DOHH2 (cell line): ENCODE data around the gene TBC1D4.
A peak's percentile ranks its signal among the peaks of the same experiment; 100 is the strongest.

ENCODE experiments used
- H3F3A ChIP-seq: fragments of 200-600 bp; sonication (generic), shearing (Covaris generic); 2 replicates; pipeline ENCODE4 v1.6.0; 2016; ENCODE audit warnings: antibody characterized with exemption, mild to moderate bottlenecking; ENCODE audit not compliant: control insufficient read depth, insufficient read depth
- H3K27ac ChIP-seq: fragments of 200-600 bp; sonication (generic); 2 replicates; pipeline ENCODE4 v1.5.1; 2014; ENCODE audit warnings: low read depth, mild to moderate bottlenecking, low read length, moderate library complexity
- H3K27me3 ChIP-seq: fragments of 200-600 bp; sonication (generic); 2 replicates; pipeline ENCODE4 v1.6.1; 2014; ENCODE audit warnings: mild to moderate bottlenecking, low read length, mixed read lengths; ENCODE audit not compliant: control insufficient read depth
- H3K36me3 ChIP-seq: fragments of 200-600 bp; sonication (generic); 2 replicates; pipeline ENCODE4 v1.6.1; 2014; ENCODE audit warnings: mild to moderate bottlenecking, low read length, moderate library complexity, mixed read lengths; ENCODE audit not compliant: control insufficient read depth
- H3K4me1 ChIP-seq: fragments of 200-600 bp; sonication (generic); 2 replicates; pipeline ENCODE4 v1.6.1; 2014; ENCODE audit warnings: mild to moderate bottlenecking, low read length, mixed read lengths; ENCODE audit not compliant: control insufficient read depth
- H3K4me2 ChIP-seq: fragments of 200-600 bp; sonication (generic); 2 replicates; pipeline ENCODE4 v1.6.0; 2014; ENCODE audit warnings: mild to moderate bottlenecking, low read length, moderate library complexity
- H3K4me3 ChIP-seq: fragments of 200-600 bp; sonication (generic); 2 replicates; pipeline ENCODE4 v1.5.1; 2014; ENCODE audit warnings: mild to moderate bottlenecking, low read length, mixed read lengths
- H3K79me2 ChIP-seq: fragments of 200-600 bp; sonication (generic); 2 replicates; pipeline ENCODE4 v1.6.1; 2014; ENCODE audit warnings: mild to moderate bottlenecking, low read length, mixed read lengths; ENCODE audit not compliant: control insufficient read depth
- H3K9me2 ChIP-seq: fragments of 200-600 bp; sonication (generic); replicated peaks from 2 replicates; pipeline ENCODE4 v1.6.1; 2014; ENCODE audit warnings: mild to moderate bottlenecking, low read length, mixed read lengths; ENCODE audit not compliant: control insufficient read depth
- H3K9me3 ChIP-seq: fragments of 200-600 bp; sonication (generic); 2 replicates; pipeline ENCODE4 v1.6.1; 2014; ENCODE audit warnings: antibody characterized with exemption, low read length, mixed read lengths; ENCODE audit not compliant: control insufficient read depth, insufficient read depth
- H4K20me1 ChIP-seq: fragments of 200-600 bp; sonication (generic); 2 replicates; pipeline ENCODE4 v1.6.0; 2014; ENCODE audit warnings: low read depth, mild to moderate bottlenecking, antibody characterized with exemption, low read length, moderate library complexity; ENCODE audit not compliant: control insufficient read depth, insufficient read depth
- CTCF ChIP-seq: fragments of 200-600 bp; sonication (generic); IDR thresholded peaks from one replicate; pipeline ENCODE4 v1.5.1; 2014; ENCODE audit warnings: antibody characterized with exemption, mild to moderate bottlenecking, low read depth, low read length; ENCODE audit not compliant: poor library complexity, severe bottlenecking
- EZH2phosphoT487 ChIP-seq: fragments of 200-600 bp; sonication (generic); IDR thresholded peaks from 2 replicates; pipeline ENCODE4 v1.6.1; 2017; ENCODE audit warnings: borderline replicate concordance, mild to moderate bottlenecking, antibody characterized with exemption, low read length, moderate library complexity, mixed read lengths

The TBC1D4 gene

GRCh38 chr13:75415171-75415570 is 66.8 kb downstream of the TBC1D4 start:
- Histone ChIP-seq H3K36me3 (peaks cover 26% of the 10 kb centered on the region), H3F3A (peaks cover 46% of the 10 kb centered on the region), H4K20me1 (no peaks in the 10 kb centered on the region), H3K9me2 (no peaks in the 10 kb centered on the region), H3K79me2 (peaks cover 93% of the 10 kb centered on the region), H3K27me3 (no peaks in the 10 kb centered on the region), H3K27ac (peak overlapping the region; percentile 97), H3K4me2 (peak overlapping the region; percentile 86), H3K9me3 (no peaks in the 10 kb centered on the region), H3K4me1 (peaks cover 94% of the 10 kb centered on the region), H3K4me3 (peak overlapping the region; percentile 65; the same call in 1 of the 2 replicates)
- TF ChIP-seq CTCF (no peak), EZH2phosphoT487 (no peak)

- H3K9me2 ChIP-seq: no peaks in the 10 kb centered on the region
- no peaks in the 10 kb centered on the region for H3K9me3 ChIP-seq
- H3K27me3 ChIP-seq: no peaks in the 10 kb centered on the region
- peaks cover 93% of the 10 kb centered on the region for H3K79me2 ChIP-seq
- H3K4me2 ChIP-seq: peak overlapping the region; percentile 86
- no peaks in the 10 kb centered on the region for H4K20me1 ChIP-seq
- H3K36me3 ChIP-seq: peaks cover 28% of the 10 kb centered on the region
- H3K4me3 ChIP-seq: peak overlapping the region; percentile 45
- H3K4me1 ChIP-seq: peaks cover 84% of the 10 kb centered on the region
- peaks cover 51% of the 10 kb centered on the region for H3F3A ChIP-seq
- H3K27ac ChIP-seq: peak overlapping the region; percentile 97
- TF ChIP-seq CTCF: no peak
- TF ChIP-seq EZH2phosphoT487: no peak
Measured at GRCh38 chr13:75414036-75414827, 67.7 kb downstream of the TBC1D4 start.

- H3K9me3 ChIP-seq: no peaks in the 10 kb centered on the region
- H3K9me2 ChIP-seq: no peaks in the 10 kb centered on the region
- H3K27me3 ChIP-seq: no peaks in the 10 kb centered on the region
- TF ChIP-seq CTCF: no peak
- no peak for TF ChIP-seq EZH2phosphoT487
- H3K4me1 ChIP-seq: peaks cover 81% of the 10 kb centered on the region
- peaks cover 28% of the 10 kb centered on the region for H3K36me3 ChIP-seq
- no peaks in the 10 kb centered on the region for H4K20me1 ChIP-seq
- H3K27ac ChIP-seq: peak overlapping the region; percentile 97
- H3K4me2 ChIP-seq: peak overlapping the region; percentile 86
- H3K4me3 ChIP-seq: peak overlapping the region; percentile 57
- peaks cover 93% of the 10 kb centered on the region for H3K79me2 ChIP-seq
- peaks cover 59% of the 10 kb centered on the region for H3F3A ChIP-seq
Measured at GRCh38 chr13:75411924-75412537, 69.9 kb downstream of the TBC1D4 start.
